ENCODE data around the gene TSHZ2.
A peak's percentile ranks its signal among the peaks of the same experiment; 100 is the strongest.

- TF ChIP-seq TFAP4 (CRISPR knock-in tag; IDR thresholded peaks at IDR 0.05; ENCODE audit: borderline replicate concordance) (no peak), MTF1 (CRISPR knock-in tag; IDR thresholded peaks at IDR 0.05; ENCODE audit: borderline replicate concordance) (no peak), ZNF197 (CRISPR knock-in tag; IDR thresholded peaks at IDR 0.05; ENCODE audit: low read depth) (no peak), ARID4B (CRISPR knock-in tag; IDR thresholded peaks at IDR 0.05) (no peak), CEBPB (tag; IDR thresholded peaks at IDR 0.05) (no peak), EGR1 (conservative IDR thresholded peaks at IDR 0.05) (no peak), TCF3 (CRISPR knock-in tag; IDR thresholded peaks at IDR 0.05) (peak; percentile 69)
- TF ChIP-seq, protein P1, sequence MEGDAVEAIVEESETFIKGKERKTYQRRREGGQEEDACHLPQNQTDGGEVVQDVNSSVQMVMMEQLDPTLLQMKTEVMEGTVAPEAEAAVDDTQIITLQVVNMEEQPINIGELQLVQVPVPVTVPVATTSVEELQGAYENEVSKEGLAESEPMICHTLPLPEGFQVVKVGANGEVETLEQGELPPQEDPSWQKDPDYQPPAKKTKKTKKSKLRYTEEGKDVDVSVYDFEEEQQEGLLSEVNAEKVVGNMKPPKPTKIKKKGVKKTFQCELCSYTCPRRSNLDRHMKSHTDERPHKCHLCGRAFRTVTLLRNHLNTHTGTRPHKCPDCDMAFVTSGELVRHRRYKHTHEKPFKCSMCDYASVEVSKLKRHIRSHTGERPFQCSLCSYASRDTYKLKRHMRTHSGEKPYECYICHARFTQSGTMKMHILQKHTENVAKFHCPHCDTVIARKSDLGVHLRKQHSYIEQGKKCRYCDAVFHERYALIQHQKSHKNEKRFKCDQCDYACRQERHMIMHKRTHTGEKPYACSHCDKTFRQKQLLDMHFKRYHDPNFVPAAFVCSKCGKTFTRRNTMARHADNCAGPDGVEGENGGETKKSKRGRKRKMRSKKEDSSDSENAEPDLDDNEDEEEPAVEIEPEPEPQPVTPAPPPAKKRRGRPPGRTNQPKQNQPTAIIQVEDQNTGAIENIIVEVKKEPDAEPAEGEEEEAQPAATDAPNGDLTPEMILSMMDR (IDR thresholded peaks at IDR 0.05 in 2 of 3, conservative IDR thresholded peaks at IDR 0.05 in 1 of 3; ENCODE audit: insufficient read depth in 2 of 3, low read depth in 1 of 3, low read length in 3 of 3): no peak
Measured at GRCh38 chr20:53303413-53303760, 331.2 kb downstream of the TSHZ2 start.
